UCSD-AML1 (cell line): ENCODE measurements around the gene ZNF317.

Source experiments
- DNase-seq: peaks from one replicate; lab custom pipeline; 2025; ENCODE audit not compliant: unreplicated experiment; lab: John Stamatoyannopoulos, UW

Gene ZNF317

DNA sequence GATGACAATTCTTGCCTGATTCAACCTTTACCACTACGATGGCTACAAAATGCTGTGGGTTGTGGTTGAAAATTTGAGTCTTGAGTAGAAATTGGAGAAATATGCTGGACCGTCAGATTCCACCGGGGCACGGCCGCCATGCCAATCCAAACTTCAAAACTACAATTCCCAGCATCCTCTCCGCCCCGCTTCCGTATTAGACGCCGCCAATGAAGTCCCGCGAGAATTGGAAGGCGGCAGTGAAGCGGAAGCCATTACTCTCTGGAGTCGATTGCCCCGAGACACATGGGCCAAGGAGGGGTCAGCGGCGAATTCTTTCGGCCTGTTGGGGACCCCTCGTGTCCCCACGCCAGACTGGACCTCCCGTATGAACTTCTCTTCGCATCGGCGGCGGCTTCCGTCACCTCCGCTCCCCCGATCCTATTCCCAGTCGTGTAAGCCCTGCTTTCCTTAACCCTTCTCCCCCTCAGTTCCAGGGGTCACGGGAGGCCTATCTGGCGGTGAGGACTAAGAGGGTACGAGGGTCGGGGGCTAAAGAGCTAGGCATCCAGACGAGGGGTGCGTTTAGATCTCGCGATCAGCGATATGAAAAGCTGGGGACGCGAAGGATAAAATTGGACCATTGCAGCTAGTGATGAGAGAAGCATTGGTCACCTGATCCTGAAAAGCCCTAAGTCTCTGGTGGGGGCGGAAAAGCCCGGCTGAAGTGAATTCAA is at the start of gene ZNF317:
ZNF317 (plus strand) TSS at position 239 of the 716 bp plus-strand sequence. CDS start 15,620 bp downstream, outside the sequence.
- peak; percentile 85 for DNase-seq

DNA sequence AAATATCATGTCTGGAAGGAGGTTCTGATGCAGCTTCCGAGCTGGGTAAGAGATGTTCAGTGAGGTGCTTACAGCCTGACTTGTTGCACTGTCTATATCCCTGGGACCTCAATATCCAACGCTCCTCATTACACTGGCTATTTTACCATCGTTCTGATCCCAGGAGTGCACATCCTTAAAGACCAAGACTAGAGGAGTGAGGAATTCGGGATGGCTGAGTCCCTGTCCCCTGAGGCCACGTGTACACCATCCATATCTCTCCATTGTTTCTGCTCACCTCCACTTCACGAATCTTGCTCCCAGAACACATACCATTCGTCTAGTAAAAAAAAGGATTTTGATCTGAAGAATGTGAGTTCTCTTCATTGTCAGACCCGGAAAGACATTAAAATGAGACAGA is 32.8 kb upstream of the ZNF317 start, which contains the start of gene OR7G2:
OR7G2 (minus strand) TSS at position 101 of the 400 bp plus-strand sequence. CDS start 4,232 bp downstream, outside the sequence.
- no peak for DNase-seq

DNA sequence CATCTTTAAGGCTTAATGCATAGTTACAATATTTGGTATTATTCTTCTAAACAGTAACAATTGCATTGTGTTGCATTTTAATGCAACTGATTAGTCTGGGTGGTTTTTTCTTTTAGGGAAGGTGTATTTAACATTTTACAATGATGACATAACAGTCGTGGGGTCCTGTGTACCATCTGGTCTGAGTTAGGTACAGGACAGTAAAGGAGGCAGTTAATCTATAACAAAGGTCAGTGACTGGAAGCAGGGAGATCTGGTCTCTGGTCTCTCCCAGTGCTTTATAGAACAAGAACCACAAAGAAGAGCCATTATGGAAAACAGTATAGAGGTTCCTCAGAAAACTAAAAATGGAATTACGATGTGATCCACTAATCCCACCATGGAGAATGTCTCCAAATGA is 30.2 kb upstream of the ZNF317 start:
- DNase-seq = no peak

DNA sequence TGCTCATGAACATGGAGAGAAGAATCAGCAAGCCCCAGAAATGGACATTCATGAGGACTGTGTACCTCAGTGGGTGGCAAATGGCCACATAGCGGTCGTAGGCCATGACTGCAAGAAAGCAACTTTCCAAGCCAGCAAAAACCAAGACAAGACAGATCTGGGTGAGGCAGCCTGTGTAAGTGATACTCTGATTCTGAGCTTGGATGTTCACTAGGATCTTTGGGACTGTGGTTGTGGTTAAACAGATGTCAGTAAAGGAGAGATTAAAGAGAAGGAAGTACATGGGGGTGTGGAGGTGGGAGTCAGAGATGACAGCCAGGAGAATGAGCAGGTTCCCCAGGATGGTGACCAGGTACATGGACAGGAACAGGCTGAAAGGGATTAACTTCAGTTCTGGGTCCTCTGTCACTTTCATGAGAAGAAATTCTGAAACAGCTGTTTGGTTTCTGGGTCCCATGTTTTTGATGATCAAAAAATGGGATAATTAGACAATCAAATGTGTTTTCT is 24.8 kb upstream of the ZNF317 start, which contains the start of gene OR7G1:
OR7G1 (minus strand) TSS at position 457 of the 507 bp plus-strand sequence; CDS start at position 457, 0 bp downstream.
- no peak for DNase-seq

GRCh38 chr19:9116547-9116946 is 23.6 kb upstream of the ZNF317 start:
- no peak for DNase-seq

DNA sequence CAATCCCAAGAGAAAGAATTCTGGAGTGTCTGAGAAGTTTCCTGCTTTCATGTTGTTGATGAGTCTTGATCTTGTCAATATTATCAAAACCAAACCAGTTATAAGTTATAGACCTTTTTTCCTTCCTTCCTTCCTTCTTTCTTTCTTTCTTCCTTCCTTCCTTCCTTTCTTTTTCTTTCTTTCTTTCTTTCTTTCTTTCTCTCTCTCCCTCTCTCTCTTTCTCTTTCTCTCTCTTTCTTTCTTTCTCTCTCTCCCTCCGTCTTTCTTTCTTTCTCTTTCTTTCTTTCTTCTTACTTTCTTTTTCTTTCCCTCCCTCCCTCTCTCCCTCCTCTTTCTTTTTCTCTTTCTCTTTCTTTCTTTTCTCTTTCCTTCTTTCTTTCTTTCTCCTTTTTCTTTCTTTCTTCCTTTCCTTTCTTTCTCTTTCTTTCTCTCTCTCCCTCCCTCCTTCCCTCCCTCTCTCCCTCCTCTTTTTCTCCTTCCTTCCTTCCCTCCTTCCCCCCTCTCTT is 13.2 kb upstream of the ZNF317 start, which contains the start of gene OR7G3:
OR7G3 (minus strand) TSS at position 51 of the 506 bp plus-strand sequence; CDS start at position 51, 0 bp downstream.
- no peak for DNase-seq

GRCh38 chr19:9128171-9128570 is 12.0 kb upstream of the ZNF317 start:
- no peak for DNase-seq

DNA sequence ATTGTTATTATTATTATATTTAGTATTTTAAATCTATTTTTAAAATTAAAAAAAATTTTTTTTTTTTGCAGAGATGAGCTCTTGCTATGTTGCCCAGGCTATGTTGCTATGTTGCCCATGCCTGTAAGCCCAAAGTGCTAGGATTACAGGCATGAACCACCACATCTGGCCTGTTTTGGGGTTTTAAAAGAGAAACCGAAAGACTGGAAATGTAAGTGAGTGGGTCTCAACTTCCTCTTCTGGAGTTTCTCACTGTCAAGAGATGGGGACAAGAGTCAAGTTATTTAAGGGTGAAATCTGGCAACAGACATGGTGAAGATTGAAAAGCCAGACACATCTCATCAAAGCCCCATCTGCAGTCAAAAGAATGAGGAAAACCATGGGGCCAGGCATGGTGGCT is 9.2 kb upstream of the ZNF317 start:
- DNase-seq = no peak

- DNase-seq = no peak
These were observed 7.8 kb upstream of the ZNF317 start for GRCh38 chr19:9132422-9132821.

GRCh38 chr19:9139609-9140158 is 513 bp upstream of the ZNF317 start:
- no peak for DNase-seq

DNA sequence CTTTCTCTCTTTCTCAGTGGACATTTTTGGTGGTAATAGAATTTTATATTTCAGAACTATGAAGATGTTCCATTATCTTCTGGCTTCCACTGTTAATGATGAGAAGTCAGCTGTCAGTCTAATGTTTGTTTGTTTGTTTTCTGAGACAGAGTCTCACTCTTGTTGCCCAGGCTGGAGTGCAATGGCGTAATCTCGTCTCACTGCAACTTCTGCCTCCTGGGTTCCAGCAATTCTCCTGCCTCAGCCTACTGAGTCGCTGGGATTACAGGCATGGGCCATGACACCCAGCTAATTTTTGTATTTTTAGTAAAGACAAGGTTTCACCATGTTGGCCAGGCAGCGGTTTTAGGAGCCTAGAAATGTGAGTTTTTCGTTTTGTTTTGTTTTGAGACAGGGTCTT is 4.7 kb downstream of the ZNF317 start:
- no peak for DNase-seq

- no peak for DNase-seq
These were observed 6.7 kb downstream of the ZNF317 start for GRCh38 chr19:9146882-9147281.

- DNase-seq = no peak
These were observed 8.5 kb downstream of the ZNF317 start for GRCh38 chr19:9148697-9149096.

GRCh38 chr19:9149997-9150396 is 9.8 kb downstream of the ZNF317 start:
- no peak for DNase-seq

DNA sequence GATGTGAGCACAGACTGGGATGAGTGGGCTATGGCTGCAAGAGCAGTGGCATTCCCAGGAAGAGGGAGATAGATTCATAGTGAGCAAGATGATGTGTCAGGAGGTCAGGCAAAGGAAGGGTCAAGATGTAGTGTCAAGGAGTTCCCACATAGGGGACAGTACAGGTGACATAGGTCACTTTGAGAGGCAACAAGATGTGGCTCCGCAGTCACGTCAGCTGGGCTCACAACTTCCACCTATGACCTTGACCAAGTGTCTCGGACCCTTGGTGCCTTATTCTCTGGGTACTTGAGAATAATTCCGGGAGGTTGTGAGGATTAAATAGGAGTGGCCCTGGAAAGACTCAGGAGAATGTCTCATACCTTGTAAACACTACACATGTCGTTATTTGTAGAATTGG is 10.5 kb downstream of the ZNF317 start:
- DNase-seq = no peak

DNA sequence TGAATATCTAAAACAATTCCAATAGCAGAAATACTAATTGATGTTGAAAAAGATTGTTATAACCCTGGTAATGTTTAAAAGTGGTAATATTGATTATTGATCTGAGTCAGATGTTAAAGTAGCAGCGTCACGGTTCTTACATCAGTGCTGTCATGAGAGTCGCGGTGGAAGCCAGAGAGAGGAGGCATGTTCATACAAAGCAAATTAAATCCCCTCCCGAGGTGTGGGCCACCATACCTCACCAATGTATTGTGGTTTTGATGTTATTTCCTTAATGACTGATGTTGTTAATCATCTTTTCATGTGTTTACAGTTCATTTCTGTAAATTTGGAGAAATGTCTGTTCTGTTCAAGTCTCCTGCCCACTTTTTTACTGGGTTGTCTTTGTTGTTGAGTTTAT is 11.2 kb downstream of the ZNF317 start:
- DNase-seq = no peak

DNA sequence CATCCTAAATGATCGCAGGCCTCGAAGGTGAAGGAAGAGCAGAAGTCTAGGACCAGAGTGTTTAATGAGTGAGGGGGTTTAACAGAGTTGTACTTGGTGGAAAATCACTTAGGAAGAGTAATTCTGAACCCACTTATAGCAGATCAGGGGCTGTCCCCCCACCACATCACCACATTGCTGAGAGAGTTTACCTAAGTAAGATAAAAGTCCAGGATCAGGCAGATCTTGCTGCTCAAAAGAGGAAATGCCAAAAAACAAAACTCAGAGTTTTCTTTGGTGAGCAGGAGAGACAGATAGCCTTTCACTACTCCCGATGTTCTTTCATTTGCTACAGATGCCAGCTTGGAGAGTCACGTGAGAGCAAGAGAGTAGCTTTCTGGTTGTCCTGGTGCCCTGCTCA is 15.4 kb downstream of the ZNF317 start:
- DNase-seq = no peak

DNA sequence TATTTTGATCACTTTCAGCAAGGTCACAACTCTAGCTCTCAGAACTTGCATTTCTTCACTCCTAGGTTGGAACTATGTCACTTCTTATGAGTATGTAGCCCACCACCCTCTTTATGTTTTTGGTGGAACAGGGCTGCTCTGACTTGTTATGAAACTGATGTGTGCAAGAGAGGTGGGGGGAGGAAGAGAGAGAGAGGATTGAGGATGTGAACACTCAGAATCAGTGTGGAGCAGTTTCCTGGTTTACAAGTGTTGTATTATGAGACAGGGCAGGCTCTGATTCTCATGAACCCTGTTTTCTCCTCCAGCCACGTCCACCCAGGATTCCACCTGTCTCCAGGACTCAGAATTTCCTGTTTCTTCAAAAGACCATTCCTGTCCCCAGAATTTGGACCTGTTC is 16.1 kb downstream of the ZNF317 start:
- no peak for DNase-seq

DNA sequence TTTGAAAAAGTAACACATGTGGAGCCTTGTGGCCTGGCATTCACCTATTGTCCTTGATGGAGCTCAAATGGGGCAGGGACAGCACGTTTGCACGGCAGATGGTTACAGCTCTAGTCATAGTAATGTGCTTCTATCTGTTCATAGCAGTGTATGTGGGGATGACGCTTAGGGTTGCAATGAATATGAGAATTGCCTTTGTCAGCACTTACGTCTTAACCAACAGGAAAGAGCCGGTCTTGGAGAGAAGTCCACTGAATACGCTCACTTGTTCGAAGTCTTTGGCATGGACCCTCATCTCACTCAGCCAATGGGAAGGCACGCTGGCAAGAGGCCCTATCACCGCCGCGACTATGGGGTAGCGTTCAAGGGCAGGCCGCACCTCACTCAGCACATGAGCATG is 19.7 kb downstream of the ZNF317 start:
- no peak for DNase-seq

DNA sequence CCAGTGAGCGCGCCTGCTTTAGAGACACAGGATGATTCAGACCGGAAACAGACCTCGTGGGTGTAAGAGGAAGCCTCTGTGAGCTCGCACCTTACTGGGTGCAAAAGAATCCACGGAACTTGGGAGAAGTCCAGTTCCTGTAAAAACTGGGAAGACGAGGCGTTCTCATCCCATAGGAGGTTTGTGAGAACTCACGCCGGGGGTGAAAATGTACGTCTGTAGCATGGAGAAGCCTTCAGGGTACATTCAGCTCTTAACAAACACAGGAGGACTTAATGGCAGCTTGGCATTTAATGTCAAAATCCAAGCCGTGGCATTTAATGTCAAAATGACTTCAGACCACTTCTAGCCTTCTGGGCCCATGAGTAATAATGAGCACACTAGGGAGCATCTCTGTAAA is 21.2 kb downstream of the ZNF317 start:
- DNase-seq = no peak

DNA sequence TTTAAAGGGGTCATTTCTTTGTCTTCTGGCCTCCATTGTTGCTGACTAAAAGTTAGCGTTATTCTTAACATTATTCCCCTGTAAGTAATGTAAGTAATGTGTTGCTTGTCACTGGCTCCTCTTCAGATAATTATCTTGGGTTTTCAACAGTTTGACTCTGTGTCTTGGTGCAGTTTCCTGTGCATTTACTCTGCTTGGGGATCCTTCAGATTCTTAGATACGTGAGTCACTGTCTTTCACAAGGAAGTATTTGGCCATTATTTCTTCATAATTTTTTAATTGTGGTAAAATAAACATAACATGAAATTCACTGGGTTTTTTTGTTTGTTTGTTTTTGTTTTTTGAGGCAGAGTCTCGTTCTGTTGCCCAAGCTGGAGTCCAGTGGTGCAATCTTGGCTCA is 25.1 kb downstream of the ZNF317 start:
- DNase-seq = no peak

DNA sequence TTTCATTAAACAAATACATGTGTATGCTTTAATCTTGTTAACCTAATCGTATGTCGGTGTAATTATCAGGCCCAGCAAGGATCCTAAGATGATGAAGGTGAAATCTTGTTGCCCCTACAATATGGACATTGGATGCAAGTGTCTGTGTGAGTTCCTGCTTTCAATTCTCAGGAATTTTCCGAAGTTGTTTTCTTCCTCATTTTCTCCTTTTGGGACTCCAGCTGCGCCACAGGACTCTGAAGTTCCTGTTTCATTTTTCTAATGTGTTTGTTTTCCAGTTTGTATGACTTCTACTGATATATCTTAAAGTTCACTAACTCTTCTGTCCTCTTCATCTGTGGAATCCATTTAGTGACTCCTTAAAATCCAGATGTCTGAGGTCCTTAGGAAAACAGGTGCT is 26.6 kb downstream of the ZNF317 start:
- DNase-seq = no peak
